DND-41 (cell line): Measurements from ENCODE around the gene RC3H1.
"Not testable (repeated sequence)": the region's sequence is repeated elsewhere in the genome, so short reads cannot be mapped to it uniquely, and the experiment has no call there.

Experiments
- EZH2 ChIP-seq: IDR thresholded peaks from 3 replicates; pipeline ENCODE4 v1.6.1; 2012; ENCODE audit warnings: borderline replicate concordance, low read depth, mild to moderate bottlenecking, moderate library complexity, low read length, inconsistent platforms; ENCODE audit not compliant: severe bottlenecking
- TF ChIP-seq, protein P1 (sequence below): IDR thresholded peaks from 2 replicates; pipeline ENCODE4 v1.5.1; 2012; ENCODE audit warnings: borderline replicate concordance, low read length, moderate library complexity, mild to moderate bottlenecking; ENCODE audit not compliant: poor library complexity, severe bottlenecking; ENCODE audit errors: extremely low read depth

DNA sequence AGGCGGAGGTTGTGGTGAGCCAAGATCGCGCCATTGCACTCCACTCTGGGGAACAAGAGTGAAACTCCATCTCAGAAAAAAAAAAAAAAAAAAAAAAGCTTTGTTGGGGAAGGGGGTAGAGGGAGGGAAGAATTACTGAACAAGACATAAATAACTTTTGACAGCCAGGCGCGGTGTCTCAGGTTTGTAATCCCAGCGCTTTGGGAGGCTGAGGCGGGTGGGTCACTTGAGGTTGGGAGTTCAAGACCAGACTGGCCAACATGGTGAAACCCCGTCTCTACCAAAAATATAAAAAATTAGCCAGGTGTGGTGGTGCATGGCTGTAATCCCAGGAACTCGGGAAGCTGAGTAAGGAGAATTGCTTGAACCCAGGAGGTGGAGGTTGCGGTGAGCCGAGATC, 28.2 kb downstream of the RC3H1 start:
- TF ChIP-seq, protein P1, sequence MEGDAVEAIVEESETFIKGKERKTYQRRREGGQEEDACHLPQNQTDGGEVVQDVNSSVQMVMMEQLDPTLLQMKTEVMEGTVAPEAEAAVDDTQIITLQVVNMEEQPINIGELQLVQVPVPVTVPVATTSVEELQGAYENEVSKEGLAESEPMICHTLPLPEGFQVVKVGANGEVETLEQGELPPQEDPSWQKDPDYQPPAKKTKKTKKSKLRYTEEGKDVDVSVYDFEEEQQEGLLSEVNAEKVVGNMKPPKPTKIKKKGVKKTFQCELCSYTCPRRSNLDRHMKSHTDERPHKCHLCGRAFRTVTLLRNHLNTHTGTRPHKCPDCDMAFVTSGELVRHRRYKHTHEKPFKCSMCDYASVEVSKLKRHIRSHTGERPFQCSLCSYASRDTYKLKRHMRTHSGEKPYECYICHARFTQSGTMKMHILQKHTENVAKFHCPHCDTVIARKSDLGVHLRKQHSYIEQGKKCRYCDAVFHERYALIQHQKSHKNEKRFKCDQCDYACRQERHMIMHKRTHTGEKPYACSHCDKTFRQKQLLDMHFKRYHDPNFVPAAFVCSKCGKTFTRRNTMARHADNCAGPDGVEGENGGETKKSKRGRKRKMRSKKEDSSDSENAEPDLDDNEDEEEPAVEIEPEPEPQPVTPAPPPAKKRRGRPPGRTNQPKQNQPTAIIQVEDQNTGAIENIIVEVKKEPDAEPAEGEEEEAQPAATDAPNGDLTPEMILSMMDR, result not testable (repeated sequence)
- TF ChIP-seq EZH2, result not testable (repeated sequence)
